Neuronal stem cell (in vitro differentiated cells): Measurements from ENCODE around the gene CNTNAP2.

Source experiments
- DNase-seq: peaks from one replicate; pipeline ENCODE4 v3.0.0-alpha.2; 2013; ENCODE audit warnings: low spot score
- H2AFZ ChIP-seq: one replicate; pipeline ENCODE4 v1.6.1; 2013; ENCODE audit warnings: mild to moderate bottlenecking, low read length, inconsistent platforms
- H2AK5ac ChIP-seq: 2 replicates; pipeline ENCODE4 v1.6.1; 2013; ENCODE audit warnings: low read depth, mild to moderate bottlenecking, inconsistent platforms, low read length, moderate library complexity, mixed read lengths
- H2BK120ac ChIP-seq: 2 replicates; pipeline ENCODE4 v1.6.1; 2013; ENCODE audit warnings: low read depth, mild to moderate bottlenecking, inconsistent platforms, low read length, moderate library complexity, mixed read lengths
- H2BK12ac ChIP-seq: one replicate; pipeline ENCODE4 v1.6.1; 2013; ENCODE audit warnings: low read length, inconsistent platforms
- H2BK15ac ChIP-seq: 2 replicates; pipeline ENCODE4 v1.6.1; 2013; ENCODE audit warnings: mild to moderate bottlenecking, low read length, inconsistent platforms, mixed read lengths
- H2BK5ac ChIP-seq: one replicate; pipeline ENCODE4 v1.6.1; 2013; ENCODE audit warnings: inconsistent platforms, mild to moderate bottlenecking, low read length, moderate library complexity
- H3K14ac ChIP-seq: one replicate; pipeline ENCODE4 v1.6.1; 2013; ENCODE audit warnings: low read length, inconsistent platforms
- H3K18ac ChIP-seq: 2 replicates; pipeline ENCODE4 v1.6.1; 2013; ENCODE audit warnings: low read length, inconsistent platforms
- H3K23ac ChIP-seq: 2 replicates; pipeline ENCODE4 v1.6.1; 2013; ENCODE audit warnings: low read depth, mild to moderate bottlenecking, mixed read lengths, low read length, inconsistent platforms; ENCODE audit not compliant: poor library complexity
- H3K27ac ChIP-seq: replicated peaks from 3 replicates; pipeline ENCODE4 v1.5.1; 2013; ENCODE audit warnings: low read length, inconsistent platforms
- H3K27me3 ChIP-seq, 3 experiments: 2 replicates each; pipeline ENCODE4 v1.6.1; 2013; ENCODE audit warnings: low read length in 3 of 3, mild to moderate bottlenecking in 2 of 3, inconsistent platforms in 1 of 3, low read depth in 1 of 3, mixed read lengths in 1 of 3, moderate library complexity in 1 of 3; ENCODE audit not compliant: control insufficient read depth in 3 of 3, insufficient read depth in 3 of 3
- H3K36me3 ChIP-seq, 2 donors: replicated peaks in 1 of 2; 2 replicates each; pipeline ENCODE4 v1.6.1; 2013; ENCODE audit warnings: low read length in 2 of 2; ENCODE audit not compliant: control insufficient read depth in 2 of 2, insufficient read depth in 2 of 2
- H3K4ac ChIP-seq: 2 replicates; pipeline ENCODE4 v1.6.1; 2013; ENCODE audit warnings: inconsistent platforms, mild to moderate bottlenecking, low read length, moderate library complexity
- H3K4me1 ChIP-seq, 2 donors: 1 replicate in 1 of 2; 2 replicates in 1 of 2; pipeline ENCODE4 v1.6.1; 2013; ENCODE audit warnings: low read length in 2 of 2, low read depth in 1 of 2; ENCODE audit not compliant: control insufficient read depth in 2 of 2, insufficient read depth in 1 of 2
- H3K4me2 ChIP-seq: one replicate; pipeline ENCODE4 v1.6.1; 2013; ENCODE audit warnings: mild to moderate bottlenecking, low read length, inconsistent platforms; ENCODE audit not compliant: insufficient read depth, poor library complexity, severe bottlenecking
- H3K4me3 ChIP-seq, 2 donors: 2 replicates each; pipeline ENCODE4 v1.5.1; 2013; ENCODE audit warnings: low read length in 2 of 2, mild to moderate bottlenecking in 2 of 2, inconsistent platforms in 1 of 2, moderate library complexity in 1 of 2
- H3K79me1 ChIP-seq: one replicate; pipeline ENCODE4 v1.6.1; 2013; ENCODE audit warnings: low read depth, mild to moderate bottlenecking, inconsistent platforms, low read length, moderate library complexity
- H3K9ac ChIP-seq: one replicate; pipeline ENCODE4 v1.6.1; 2013; ENCODE audit warnings: mild to moderate bottlenecking, low read depth, low read length, inconsistent platforms; ENCODE audit not compliant: poor library complexity
- H3K9me3 ChIP-seq, 2 donors: replicated peaks in 1 of 2; 2 replicates each; pipeline versions ENCODE3 to v1.6.1; 2013; ENCODE audit warnings: low read length in 2 of 2, mild to moderate bottlenecking in 2 of 2, inconsistent platforms in 1 of 2, low read depth in 1 of 2, mixed read lengths in 1 of 2, moderate library complexity in 1 of 2; ENCODE audit not compliant: control insufficient read depth in 2 of 2, insufficient read depth in 1 of 2
- H4K8ac ChIP-seq: one replicate; pipeline ENCODE4 v1.6.1; 2013; ENCODE audit warnings: low read depth, mild to moderate bottlenecking, inconsistent platforms, low read length, moderate library complexity
- H4K91ac ChIP-seq: one replicate; pipeline ENCODE4 v1.6.1; 2013; ENCODE audit warnings: low read length, low read depth, mild to moderate bottlenecking, inconsistent platforms; ENCODE audit not compliant: poor library complexity
- WGBS, 2 donors: extraction: QIAGEN DNeasy Blood & Tissue Kit; methylation state at CpG; one replicate each; pipeline ENCODE4 v1.1.7; 2013; ENCODE audit warnings: missing lambda C conversion rate in 2 of 2, mixed read lengths in 1 of 2; ENCODE audit not compliant: insufficient read length in 2 of 2, insufficient replicate concordance in 1 of 2; ENCODE audit errors: extremely low coverage in 2 of 2; 5-methylcytosine and 5-hydroxymethylcytosine counted together

Gene CNTNAP2

DNA sequence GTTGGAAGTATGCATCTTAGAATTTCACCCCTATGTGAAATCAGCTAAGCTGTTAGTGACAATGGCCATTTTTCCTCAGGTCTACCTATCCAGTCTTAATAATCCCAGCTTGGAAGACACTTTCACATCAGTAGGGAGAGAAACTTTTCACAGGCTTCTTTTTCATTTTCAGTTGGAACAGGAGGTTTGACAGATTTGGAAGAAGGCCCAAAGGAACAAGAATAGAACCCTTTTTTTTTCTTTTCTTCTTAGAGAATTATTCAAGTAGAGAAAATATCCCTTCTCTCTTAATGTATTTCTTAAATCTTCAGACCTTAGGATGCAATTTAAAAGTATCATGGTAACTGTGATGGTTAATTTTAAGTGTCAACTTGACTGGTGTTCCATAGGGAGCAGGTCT, 2063.5 kb downstream of the CNTNAP2 start:
- H4K91ac ChIP-seq: no peak overlapping the region
- H3K14ac ChIP-seq: no peak overlapping the region
- H2BK12ac ChIP-seq: no peak overlapping the region
- H3K27ac ChIP-seq: no peak overlapping the region
- H3K9me3 ChIP-seq: no peaks in the 10 kb centered on the region
- H2BK5ac ChIP-seq: no peak overlapping the region
- no peak overlapping the region for H4K8ac ChIP-seq
- H2BK15ac ChIP-seq: no peak overlapping the region
- H2BK120ac ChIP-seq: no peak overlapping the region
- H3K18ac ChIP-seq: no peak overlapping the region
- H3K9ac ChIP-seq: no peak overlapping the region
- H3K36me3 ChIP-seq: no peaks in the 10 kb centered on the region
- H3K4ac ChIP-seq: no peak overlapping the region
- H3K4me1 ChIP-seq: no peaks in the 10 kb centered on the region
- H3K4me2 ChIP-seq: no peak overlapping the region
- no peak overlapping the region for H3K23ac ChIP-seq
- no peak overlapping the region for H2AFZ ChIP-seq
- peaks cover 1% of the 10 kb centered on the region for H3K79me1 ChIP-seq
- no peak for DNase-seq
- H3K4me3 ChIP-seq: no peak overlapping the region
- no peaks in the 10 kb centered on the region for H3K27me3 ChIP-seq
- no peak overlapping the region for H2AK5ac ChIP-seq

DNA sequence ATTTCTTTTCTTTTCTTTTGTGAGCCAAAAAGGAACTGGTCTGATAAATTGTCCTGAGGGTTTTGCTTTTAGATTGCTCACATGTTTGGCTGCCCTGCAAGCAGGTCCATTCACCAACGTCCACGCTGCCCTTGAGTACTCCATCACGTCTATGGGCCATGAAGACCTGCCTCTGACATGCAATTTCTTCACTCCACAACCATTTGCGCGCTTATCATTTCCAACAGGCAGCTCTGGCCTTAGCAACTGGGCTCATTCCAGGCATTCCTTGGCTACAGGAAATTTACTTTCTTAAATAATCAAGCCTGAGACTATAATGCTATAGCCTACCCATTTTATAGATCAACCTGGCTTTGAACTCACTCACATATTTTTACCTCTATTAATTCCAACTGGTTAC, 2065.7 kb downstream of the CNTNAP2 start:
- no CpG with 5 or more reads among the region's 5 CpGs for WGBS, 2 donors

DNA sequence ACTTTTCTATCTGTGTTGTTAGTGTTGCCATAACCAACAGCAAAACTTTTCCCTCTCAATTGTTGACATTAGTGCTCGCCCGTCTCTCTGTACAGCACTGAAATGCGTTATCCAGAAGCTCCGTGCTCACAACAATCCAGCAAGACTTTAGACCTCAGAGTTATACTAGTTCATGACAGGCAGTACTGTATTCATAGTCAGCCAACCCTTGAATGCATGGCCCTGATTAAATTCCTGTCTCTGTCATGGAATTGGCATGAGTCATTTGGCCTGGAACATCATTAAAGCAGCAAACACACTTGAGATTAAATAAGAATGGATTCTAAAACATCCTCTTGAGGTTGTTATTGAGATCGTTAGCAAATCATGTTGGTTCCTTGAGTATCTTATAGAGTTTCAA, 2068.4 kb downstream of the CNTNAP2 start:
- Histone ChIP-seq H2AFZ (no peak overlapping the region), H3K9ac (no peak overlapping the region), H3K4me2 (no peak overlapping the region), H3K23ac (no peak overlapping the region), H3K9me3 (no peaks in the 10 kb centered on the region), H3K14ac (no peak overlapping the region), H2BK12ac (no peak overlapping the region), H4K8ac (no peak overlapping the region), H3K4me1 (peaks cover 0 to 2% of the 10 kb centered on the region in 2 donors), H3K36me3 (no peaks in the 10 kb centered on the region), H3K4ac (no peak overlapping the region), H4K91ac (no peak overlapping the region), H3K27me3 (no peaks in the 10 kb centered on the region), H3K79me1 (no peaks in the 10 kb centered on the region), H2BK5ac (no peak overlapping the region), H3K4me3 (no peak overlapping the region), H2BK120ac (no peak overlapping the region), H2AK5ac (no peak overlapping the region), H3K18ac (no peak overlapping the region), H3K27ac (no peak overlapping the region), H2BK15ac (no peak overlapping the region)
- no peak for DNase-seq
- WGBS, 2 donors: no CpG with 5 or more reads among the region's 5 CpGs

More for the DNA sequence above, 2065.7 kb downstream of the CNTNAP2 start:
- Histone ChIP-seq H2BK12ac (no peak overlapping the region), H3K36me3 (no peaks in the 10 kb centered on the region), H3K23ac (no peak overlapping the region), H3K9ac (no peak overlapping the region), H3K27me3 (no peaks in the 10 kb centered on the region), H3K4me2 (no peak overlapping the region), H2BK15ac (no peak overlapping the region), H3K9me3 (no peaks in the 10 kb centered on the region), H3K4ac (no peak overlapping the region), H3K14ac (no peak overlapping the region), H2BK120ac (no peak overlapping the region), H4K91ac (no peak overlapping the region), H3K4me1 (no peaks in the 10 kb centered on the region), H2BK5ac (no peak overlapping the region), H3K27ac (no peak overlapping the region), H3K79me1 (peaks cover 1% of the 10 kb centered on the region), H3K18ac (no peak overlapping the region), H3K4me3 (no peak overlapping the region), H2AK5ac (no peak overlapping the region), H2AFZ (no peak overlapping the region), H4K8ac (no peak overlapping the region)
- DNase-seq: no peak

DNA sequence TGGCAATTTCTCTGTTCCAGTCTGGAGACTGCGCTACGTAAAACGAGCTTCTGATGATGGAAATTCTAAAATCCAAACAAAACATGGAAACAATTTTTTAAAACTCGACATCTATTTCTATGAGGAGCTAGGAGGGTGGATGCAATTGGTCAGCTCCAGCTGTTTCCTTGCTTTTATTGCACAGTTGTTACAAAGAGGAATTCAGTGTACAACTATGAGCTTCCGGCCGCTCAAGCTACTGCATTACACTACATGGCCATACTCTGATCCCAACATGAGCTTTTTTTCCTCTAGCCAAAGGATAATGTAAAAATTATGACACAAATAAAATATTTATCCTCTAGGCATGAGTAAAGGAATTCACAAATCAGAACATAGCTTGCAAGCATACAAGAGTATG, 2070.9 kb downstream of the CNTNAP2 start:
- no peak overlapping the region for H2BK15ac ChIP-seq
- no CpG with 5 or more reads among the region's 6 CpGs for WGBS, 2 donors
- H3K23ac ChIP-seq: no peak overlapping the region
- H3K27me3 ChIP-seq: no peaks in the 10 kb centered on the region
- H4K8ac ChIP-seq: no peak overlapping the region
- no peak overlapping the region for H2AFZ ChIP-seq
- H3K36me3 ChIP-seq: no peaks in the 10 kb centered on the region
- no peak overlapping the region for H3K27ac ChIP-seq
- no peak overlapping the region for H3K18ac ChIP-seq
- no peak overlapping the region for H2BK5ac ChIP-seq
- H2BK120ac ChIP-seq: no peak overlapping the region
- no peaks in the 10 kb centered on the region for H3K79me1 ChIP-seq
- no peak overlapping the region for H2AK5ac ChIP-seq
- no peak overlapping the region for H4K91ac ChIP-seq
- DNase-seq: no peak
- H3K9me3 ChIP-seq: no peaks in the 10 kb centered on the region
- no peak overlapping the region for H3K9ac ChIP-seq
- H3K4me1 ChIP-seq: peaks cover 0 to 2% of the 10 kb centered on the region in 2 donors
- no peak overlapping the region for H3K14ac ChIP-seq
- H3K4me3 ChIP-seq: no peak overlapping the region
- no peak overlapping the region for H2BK12ac ChIP-seq
- no peak overlapping the region for H3K4ac ChIP-seq
- no peak overlapping the region for H3K4me2 ChIP-seq
